Activated naive CD8-positive, alpha-beta T cell treated with anti-CD3 and anti-CD28 coated beads, Interleukin-2, amount 50 U/mL, for 16 hours (primary cell): ENCODE measurements around the gene SUPT3H.

Source experiments
- DNase-seq: peaks from one replicate; pipeline ENCODE4 v3.0.0-alpha.2; 2020; ENCODE audit warnings: low read depth, low spot score

The SUPT3H gene

GRCh38 chr6:44842616-44843015 lies 535.1 kb downstream of the SUPT3H start:
- DNase-seq: no peak

- no peak for DNase-seq
These were observed 535.9 kb downstream of the SUPT3H start for GRCh38 chr6:44841829-44842228.

- no peak for DNase-seq
These were observed 540.0 kb downstream of the SUPT3H start for GRCh38 chr6:44837741-44838140.

- DNase-seq: no peak
These were observed 540.5 kb downstream of the SUPT3H start for GRCh38 chr6:44837255-44837654.

GRCh38 chr6:44833248-44833647 lies 544.5 kb downstream of the SUPT3H start:
- DNase-seq: no peak

GRCh38 chr6:44831002-44831610 lies 546.6 kb downstream of the SUPT3H start:
- DNase-seq: no peak

GRCh38 chr6:44829836-44830235 lies 547.9 kb downstream of the SUPT3H start:
- no peak for DNase-seq

- no peak for DNase-seq
These were observed 549.0 kb downstream of the SUPT3H start for GRCh38 chr6:44828780-44829179.

- no peak for DNase-seq
These were observed 551.6 kb downstream of the SUPT3H start for GRCh38 chr6:44826025-44826676.

GRCh38 chr6:44825273-44825672 lies 552.5 kb downstream of the SUPT3H start:
- no peak for DNase-seq

- no peak for DNase-seq
These were observed 553.2 kb downstream of the SUPT3H start for GRCh38 chr6:44824567-44824966.

GRCh38 chr6:44820759-44821158 lies 557.0 kb downstream of the SUPT3H start:
- DNase-seq: no peak

- DNase-seq: no peak
These were observed 557.4 kb downstream of the SUPT3H start for GRCh38 chr6:44820321-44820720.

GRCh38 chr6:44811456-44811855 lies 566.3 kb downstream of the SUPT3H start:
- no peak for DNase-seq

GRCh38 chr6:44809258-44809657 lies 568.5 kb downstream of the SUPT3H start:
- DNase-seq: no peak

- DNase-seq: no peak
These were observed 569.6 kb downstream of the SUPT3H start for GRCh38 chr6:44808148-44808547.

- DNase-seq: no peak
These were observed 571.1 kb downstream of the SUPT3H start for GRCh38 chr6:44806656-44807055.

GRCh38 chr6:44805238-44805846 lies 572.4 kb downstream of the SUPT3H start:
- DNase-seq: no peak

- DNase-seq: no peak
These were observed 573.1 kb downstream of the SUPT3H start for GRCh38 chr6:44804546-44805159.

- no peak for DNase-seq
These were observed 573.7 kb downstream of the SUPT3H start for GRCh38 chr6:44804016-44804415.

- DNase-seq: no peak
These were observed 576.7 kb downstream of the SUPT3H start for GRCh38 chr6:44800784-44801592.
